Hematopoietic multipotent progenitor cell treated with erythropoietin and hydrocortisone succinate and interleukin-3 and kit ligand, for 8 days (in vitro differentiated cells): ENCODE data around the gene PLEKHO2.

Experiments
- DNase-seq: peaks from one replicate; pipeline ENCODE4 v3.0.0-alpha.2; 2015

PLEKHO2 gene

DNA sequence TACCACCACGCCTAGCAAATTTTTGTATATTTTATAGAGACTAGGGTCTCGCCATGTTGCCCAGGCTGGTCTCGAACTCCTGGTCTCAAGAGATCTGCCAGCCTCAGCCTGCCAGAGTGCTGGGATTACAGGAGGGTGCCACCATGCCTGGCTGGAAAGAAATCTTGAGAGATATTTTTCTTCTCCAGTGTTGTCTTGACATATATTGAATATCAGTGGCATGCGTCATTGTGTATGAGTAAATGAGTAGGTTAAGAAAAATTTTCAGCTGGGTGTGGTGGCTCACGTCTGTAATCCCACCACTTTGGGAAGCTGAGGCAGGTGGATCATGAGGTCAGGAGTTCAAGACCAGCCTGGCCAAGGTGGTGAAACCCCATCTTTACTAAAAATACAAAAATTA is 12.7 kb upstream of the PLEKHO2 start:
- DNase-seq = no peak

DNA sequence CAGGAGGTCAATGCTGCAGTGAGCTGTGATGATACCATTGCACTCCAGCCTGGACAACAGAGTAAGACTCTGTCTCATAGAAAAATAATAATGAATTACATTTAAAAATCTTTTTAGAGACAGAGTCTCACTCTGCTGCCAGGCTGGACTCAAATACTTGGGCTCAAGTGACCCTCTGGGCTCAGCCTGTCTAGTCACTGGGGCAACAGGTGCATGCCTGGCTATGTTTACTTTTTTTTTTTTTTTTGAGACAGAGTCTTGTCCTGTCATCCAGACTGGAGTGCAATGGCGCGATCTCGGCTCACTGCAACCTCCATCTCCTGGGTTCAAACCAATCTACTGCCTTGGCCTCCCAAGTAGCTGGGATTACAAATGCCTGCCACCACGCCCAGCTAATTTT is 8.0 kb upstream of the PLEKHO2 start:
- DNase-seq = no peak

- DNase-seq = no peak
Observed at GRCh38 chr15:64836023-64836536, 5.6 kb upstream of the PLEKHO2 start.

DNA sequence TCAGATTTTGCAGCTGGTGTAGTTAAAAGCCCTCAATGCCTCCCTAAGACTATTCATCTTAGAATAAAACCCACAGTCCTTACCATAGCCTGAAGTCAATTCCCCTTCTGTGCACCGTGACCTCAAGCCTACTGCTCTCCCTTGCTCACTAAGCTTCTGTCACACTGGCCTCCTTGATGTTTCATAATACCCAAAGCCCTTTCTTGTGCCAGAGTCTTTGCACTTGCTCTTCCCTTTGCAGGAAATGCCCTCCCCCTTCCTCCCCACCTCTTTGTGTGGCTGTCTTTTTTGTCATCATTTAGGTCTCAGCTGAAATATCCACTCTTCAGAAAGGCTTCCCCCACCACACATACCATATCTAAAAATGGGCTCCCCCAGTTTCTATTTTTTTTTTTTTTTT is 4.2 kb upstream of the PLEKHO2 start:
- no peak for DNase-seq

DNA sequence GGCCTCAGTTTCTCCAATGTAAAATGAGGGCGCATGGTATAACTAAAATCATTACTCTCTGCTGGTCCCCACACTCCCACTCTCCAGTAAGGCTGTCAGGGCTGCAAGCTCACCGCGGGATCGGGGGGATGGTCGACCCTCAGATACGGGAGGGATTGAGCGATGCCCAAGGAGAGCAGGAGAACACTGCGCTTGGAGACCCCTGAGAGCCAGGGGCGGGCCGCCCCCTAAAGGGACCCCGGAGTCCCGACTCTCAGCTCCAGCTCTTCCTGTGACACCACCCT is 713 bp upstream of the PLEKHO2 start:
- DNase-seq = no peak

- DNase-seq = no peak
Observed at GRCh38 chr15:64842096-64842939, 603 bp downstream of the PLEKHO2 start.

DNA sequence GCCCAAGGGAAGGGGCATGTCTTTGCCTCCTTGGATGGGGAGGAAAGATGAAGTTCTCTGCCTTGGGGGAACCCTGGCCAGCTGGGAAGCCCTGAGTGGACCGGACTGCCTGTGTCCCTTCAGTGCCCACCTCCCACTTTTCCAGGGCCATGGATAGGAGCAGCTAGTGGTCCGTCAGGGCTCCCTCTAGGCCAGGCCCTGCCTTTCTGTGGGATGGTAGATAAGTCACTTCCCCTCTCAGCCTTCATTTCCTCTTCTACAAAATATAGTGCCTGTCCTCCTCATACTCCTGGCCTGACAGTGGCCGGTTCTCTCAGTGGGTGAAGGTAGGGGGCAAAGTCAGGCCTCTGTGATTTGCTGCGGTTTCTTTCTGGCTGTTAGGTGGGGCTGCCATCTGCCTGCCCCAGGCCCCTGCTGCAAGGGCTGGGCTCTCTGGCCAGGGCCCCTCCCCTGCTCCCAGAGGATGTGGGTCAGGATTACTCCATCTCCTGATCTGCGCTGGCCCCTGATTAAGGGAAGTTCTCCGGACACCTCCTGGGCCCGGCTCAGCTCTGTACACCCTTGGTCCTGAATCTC is 1.4 kb downstream of the PLEKHO2 start:
- DNase-seq = peak; percentile 50

DNA sequence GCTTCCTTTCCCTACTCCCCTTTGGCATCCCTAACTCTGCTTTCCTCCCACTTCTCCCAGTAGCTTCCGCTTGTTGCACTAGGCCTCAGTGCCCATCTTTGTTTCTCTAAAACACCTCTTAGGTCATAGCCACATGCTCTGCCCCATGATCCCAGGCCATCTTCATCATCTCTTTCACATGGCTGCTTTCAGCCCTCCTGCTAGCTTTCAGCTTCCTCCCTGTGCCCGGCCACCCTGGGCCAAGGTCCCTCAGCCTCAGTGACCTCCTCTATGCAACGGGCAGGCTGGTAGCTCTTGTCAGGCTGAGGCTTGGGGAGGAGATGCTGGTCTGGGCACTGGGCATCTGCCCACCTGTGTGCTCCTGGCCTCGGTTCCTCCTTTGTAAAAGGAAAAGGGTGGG is 2.3 kb downstream of the PLEKHO2 start:
- no peak for DNase-seq

- peak; percentile 55 for DNase-seq
Observed at GRCh38 chr15:64844576-64845145, 2.9 kb downstream of the PLEKHO2 start.

DNA sequence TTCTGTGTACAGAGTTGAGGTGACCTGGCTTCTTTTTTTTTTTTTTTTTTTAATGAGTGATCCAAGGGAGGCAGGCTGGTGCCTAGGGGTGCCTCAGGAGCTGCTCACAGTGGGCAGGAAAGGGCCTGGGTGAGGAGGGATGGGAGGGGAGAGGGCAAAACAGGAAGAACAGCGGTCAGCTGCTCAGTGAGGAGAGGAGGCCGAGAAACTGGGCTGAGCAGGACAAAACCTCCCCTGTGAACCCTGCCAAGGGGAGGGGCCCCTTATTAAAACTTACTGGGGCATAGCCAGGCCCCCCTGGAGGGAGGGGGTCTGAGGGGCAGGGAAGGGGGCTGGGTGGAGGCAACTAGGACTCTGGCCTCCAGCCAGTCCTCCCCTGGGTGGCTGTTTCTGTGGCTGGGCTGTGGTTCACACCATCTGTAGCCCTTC is 3.5 kb downstream of the PLEKHO2 start:
- DNase-seq = peak; percentile 38

GRCh38 chr15:64845831-64846595 is 4.3 kb downstream of the PLEKHO2 start:
- DNase-seq = no peak

- no peak for DNase-seq
Observed at GRCh38 chr15:64847016-64847415, 5.3 kb downstream of the PLEKHO2 start.

DNA sequence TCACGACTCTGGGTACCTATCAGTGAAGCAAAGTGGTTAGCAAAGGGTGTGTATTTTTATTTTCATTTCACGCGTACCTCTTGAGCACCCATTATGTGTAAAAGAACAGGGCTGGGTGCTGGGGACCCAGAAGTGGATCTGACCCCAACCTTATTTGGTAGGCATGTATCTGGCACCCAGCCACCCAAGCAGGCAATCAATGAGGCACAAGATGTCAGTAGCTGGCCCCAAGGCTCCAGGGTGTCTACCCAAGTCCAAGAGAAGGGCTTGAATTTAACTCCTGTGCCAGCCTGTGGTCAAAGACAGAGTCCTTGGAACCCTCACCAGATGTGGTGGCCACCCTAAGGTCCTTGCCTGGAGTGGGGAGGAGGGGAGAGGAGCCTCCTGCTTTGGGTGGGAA is 5.7 kb downstream of the PLEKHO2 start:
- no peak for DNase-seq

DNA sequence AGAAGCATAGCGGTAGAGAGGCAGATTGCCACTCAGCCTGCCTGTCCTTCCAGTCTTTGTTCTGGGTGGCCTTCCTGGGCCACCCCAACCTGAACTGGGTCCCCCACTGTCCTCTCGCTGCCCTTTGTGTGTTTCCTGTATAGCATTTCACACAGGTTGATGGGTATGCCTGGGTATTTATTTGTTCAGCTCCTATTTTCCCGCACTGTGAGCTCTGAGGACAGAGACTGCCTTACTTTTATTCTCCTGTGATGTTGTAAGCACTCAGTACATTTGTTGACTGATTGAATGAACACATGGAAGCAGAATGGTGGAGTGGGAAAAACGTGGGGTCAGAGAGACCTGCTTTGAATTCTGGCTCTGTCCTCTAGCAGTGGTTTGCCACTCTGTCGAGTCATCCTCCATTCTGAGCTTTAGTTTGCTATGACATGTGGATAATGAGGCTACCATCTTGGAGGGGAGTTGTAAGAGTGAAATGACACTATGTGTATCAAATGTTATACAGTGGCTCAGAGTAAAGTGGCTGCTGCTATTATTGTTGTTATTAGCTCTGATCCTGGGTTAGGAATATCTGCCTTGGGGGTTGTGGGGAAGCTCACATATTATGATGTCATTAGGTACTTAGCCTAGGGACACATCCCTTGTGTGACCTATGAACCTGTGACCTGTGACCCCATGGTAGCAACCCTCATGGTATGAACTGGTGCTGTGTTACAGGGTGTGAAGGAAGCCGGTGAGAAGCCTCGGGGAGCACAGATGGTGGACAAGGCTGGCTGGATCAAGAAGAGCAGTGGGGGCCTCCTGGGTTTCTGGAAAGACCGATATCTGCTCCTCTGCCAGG is 6.4 kb downstream of the PLEKHO2 start:
- DNase-seq = no peak

GRCh38 chr15:64850778-64851502 is 9.2 kb downstream of the PLEKHO2 start:
- no peak for DNase-seq

DNA sequence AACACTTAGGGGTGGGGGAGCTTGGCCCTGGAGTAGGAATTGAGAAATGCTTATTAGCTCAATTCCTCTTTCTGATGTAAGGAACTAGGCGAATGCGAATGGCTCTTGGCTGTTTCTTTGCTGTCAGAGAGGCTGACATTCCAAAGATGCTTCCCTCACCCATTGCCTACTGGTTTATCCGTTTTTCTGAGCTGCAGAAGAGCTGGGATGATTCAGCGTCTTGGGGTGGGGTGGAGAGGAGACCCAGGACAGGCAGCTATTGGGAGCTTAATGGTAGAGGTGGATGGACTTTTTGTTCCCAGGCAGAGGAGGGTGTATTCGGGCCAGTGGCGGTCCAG is 9.8 kb downstream of the PLEKHO2 start:
- no peak for DNase-seq

DNA sequence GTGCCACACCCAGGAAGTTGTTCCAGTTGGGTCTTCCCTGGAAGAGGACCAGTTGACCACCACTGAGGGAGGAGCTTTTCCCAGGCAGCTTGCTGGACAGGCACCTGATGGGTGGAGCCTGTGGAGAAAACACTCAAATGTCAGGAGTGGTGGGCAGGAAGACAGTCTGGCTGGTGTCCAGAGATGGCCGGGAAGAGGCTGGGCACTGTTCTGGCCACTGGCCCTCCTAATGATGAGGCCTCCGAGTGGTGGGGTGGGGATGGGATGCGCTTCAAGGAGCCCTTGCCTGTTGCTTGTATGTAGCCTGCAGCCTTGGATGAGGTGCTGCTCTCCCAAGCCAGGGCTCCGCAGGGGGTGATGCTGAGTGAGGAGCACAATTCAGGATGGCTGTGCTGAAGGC is 12.3 kb downstream of the PLEKHO2 start:
- no peak for DNase-seq

- DNase-seq = no peak
Observed at GRCh38 chr15:64854526-64854925, 12.8 kb downstream of the PLEKHO2 start.

GRCh38 chr15:64855205-64855975 is 13.7 kb downstream of the PLEKHO2 start:
- no peak for DNase-seq

DNA sequence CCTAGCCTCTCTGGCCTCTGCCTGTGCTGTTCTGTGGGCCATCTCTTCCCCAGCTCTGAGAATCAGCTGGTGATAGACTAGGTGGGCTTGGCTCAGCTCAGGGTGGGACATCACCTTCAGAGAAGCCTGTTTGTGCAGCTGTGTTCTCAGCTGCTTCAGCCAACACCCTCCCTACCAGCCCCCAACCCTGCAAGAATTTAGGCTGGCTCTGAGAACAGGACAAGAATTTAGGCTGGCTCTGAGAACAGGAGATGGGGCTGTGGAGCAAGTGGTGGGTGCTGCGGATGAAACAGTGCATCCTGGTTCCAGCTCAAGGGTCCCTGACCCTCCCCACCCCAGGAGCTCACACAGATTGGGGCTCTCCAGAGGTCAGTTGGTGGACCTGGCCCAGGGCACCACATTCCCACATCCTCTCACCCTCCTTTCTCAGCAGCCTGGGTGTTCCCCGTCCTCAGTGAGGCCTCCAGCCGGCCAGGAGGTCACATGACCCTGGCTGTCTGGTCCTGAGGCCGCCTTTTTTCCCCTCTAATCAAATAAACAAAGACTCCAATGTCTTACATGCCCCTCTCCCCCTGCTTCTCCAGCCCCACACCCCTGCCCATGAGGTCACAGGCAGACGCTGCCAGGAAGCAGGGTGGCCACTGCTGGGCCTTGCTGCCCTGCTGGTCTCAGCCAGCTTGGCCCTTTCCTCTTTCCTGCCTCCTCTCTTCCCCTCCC is 14.9 kb downstream of the PLEKHO2 start:
- DNase-seq = no peak

DNA sequence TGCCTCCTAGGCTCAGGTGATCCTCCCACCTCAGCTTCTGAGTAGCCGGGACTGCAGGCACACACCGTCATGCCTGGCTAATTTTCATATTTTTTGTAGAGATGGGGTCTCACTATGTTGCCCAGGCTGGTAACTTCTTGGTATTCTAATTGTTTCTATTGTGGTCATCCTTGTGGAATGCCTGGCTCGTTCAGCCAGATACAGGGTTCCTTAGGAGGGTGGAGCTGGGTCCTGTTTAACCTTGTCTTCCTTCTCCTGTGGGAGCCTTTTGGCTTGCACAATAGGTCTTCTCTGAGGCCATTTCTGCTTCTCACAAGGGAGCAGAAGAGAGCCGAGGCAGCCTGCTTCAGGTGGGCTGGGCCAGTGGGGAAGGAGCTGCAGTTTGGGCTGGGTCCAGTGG is 15.7 kb downstream of the PLEKHO2 start:
- no peak for DNase-seq
